Activated CD8-positive, alpha-beta T cell treated with anti-CD3 and anti-CD28 coated beads, Interleukin-2, amount 10 ng/mL, durations not matched to agents 7 days and 5 days (primary cell): ENCODE data around the gene SLC25A21. TPM values are rescaled to one million over a fixed set of nuclear protein-coding genes. Genes with fewer than 3 reads are reported as not detected.

Source experiments
- ATAC-seq: fragments of 150-1000 bp; cut with Tn5 transposase; one replicate; pipeline ENCODE4 v1.10.0; 2021; ENCODE audit warnings: moderate library complexity
- CTCF ChIA-PET: fragments of 350-600 bp; sonication (Branson Sonifier 250); formaldehyde crosslinking; loops from one replicate; lab custom pipeline; 2021; ENCODE audit warnings: antibody characterized with exemption; lab: Charles Lee
- POLR2A ChIA-PET: fragments of 350-600 bp; sonication (Branson Sonifier 250); formaldehyde crosslinking; loops from one replicate; lab custom pipeline; 2021; ENCODE audit warnings: antibody characterized with exemption; lab: Charles Lee
- DNase-seq: peaks from one replicate; pipeline ENCODE4 v3.0.0-alpha.2; 2020
- H3K27ac Mint-ChIP-seq: one replicate; pipeline ENCODE4 v1.8.0; 2021; ENCODE audit warnings: mild to moderate bottlenecking, mixed read lengths
- H3K27me3 Mint-ChIP-seq: one replicate; pipeline ENCODE4 v1.8.0; 2021; ENCODE audit warnings: low read depth, mixed read lengths
- H3K36me3 Mint-ChIP-seq: one replicate; pipeline ENCODE4 v1.8.0; 2021; ENCODE audit warnings: low read depth, mixed read lengths
- H3K4me1 Mint-ChIP-seq: one replicate; pipeline ENCODE4 v1.8.0; 2021; ENCODE audit warnings: low read depth, mixed read lengths
- H3K4me3 Mint-ChIP-seq: one replicate; pipeline ENCODE4 v1.8.0; 2021; ENCODE audit warnings: mild to moderate bottlenecking, mixed read lengths
- H3K9me3 Mint-ChIP-seq: one replicate; pipeline ENCODE4 v1.8.0; 2022; ENCODE audit warnings: mixed read lengths; ENCODE audit not compliant: insufficient read depth
- total RNA-seq, 2 experiments: library from RNA; stranded (reverse); gene quantifications; one replicate each; pipeline ENCODE4 v1.2.3, GENCODE V29; 2021

Gene SLC25A21
- total RNA-seq, 2 experiments from 2014 or later, result not detected

- Mint-ChIP-seq H3K4me3 (no peak overlapping the region), H3K9me3 (no peaks in the 10 kb centered on the region), H3K4me1 (no peaks in the 10 kb centered on the region), H3K27me3 (no peaks in the 10 kb centered on the region), H3K36me3 (no peaks in the 10 kb centered on the region), H3K27ac (no peak overlapping the region)
- DNase-seq (no peak), ATAC-seq (no peak)
- ChIA-PET POLR2A (no interaction called here), CTCF (no interaction called here)
Observed at GRCh38 chr14:37138898-37139297, 33.5 kb downstream of the SLC25A21 start.

- Mint-ChIP-seq H3K4me3 (no peak overlapping the region), H3K9me3 (no peaks in the 10 kb centered on the region), H3K27me3 (no peaks in the 10 kb centered on the region), H3K4me1 (no peaks in the 10 kb centered on the region), H3K27ac (no peak overlapping the region), H3K36me3 (no peaks in the 10 kb centered on the region)
- CTCF ChIA-PET, result no interaction called here
- DNase-seq, result no peak
- ATAC-seq, result no peak
- POLR2A ChIA-PET, result no interaction called here
Observed at GRCh38 chr14:37133284-37133913, 39.0 kb downstream of the SLC25A21 start.

- POLR2A ChIA-PET, result no interaction called here
- no peak for ATAC-seq
Observed at GRCh38 chr14:37131205-37131604, 41.2 kb downstream of the SLC25A21 start.

GRCh38 chr14:37129047-37129446, 43.4 kb downstream of the SLC25A21 start:
- Mint-ChIP-seq H3K27me3 (no peaks in the 10 kb centered on the region), H3K27ac (no peak overlapping the region), H3K9me3 (no peaks in the 10 kb centered on the region), H3K4me1 (no peaks in the 10 kb centered on the region), H3K36me3 (no peaks in the 10 kb centered on the region), H3K4me3 (no peak overlapping the region)
- no peak for DNase-seq
- ChIA-PET POLR2A (no interaction called here), CTCF (no interaction called here)
- no peak for ATAC-seq

More at GRCh38 chr14:37131205-37131604, 41.2 kb downstream of the SLC25A21 start:
- H3K27ac Mint-ChIP-seq, result no peak overlapping the region
- no peak for DNase-seq
- no peak overlapping the region for H3K4me3 Mint-ChIP-seq
- no peaks in the 10 kb centered on the region for H3K9me3 Mint-ChIP-seq
- H3K36me3 Mint-ChIP-seq, result no peaks in the 10 kb centered on the region
- H3K27me3 Mint-ChIP-seq, result no peaks in the 10 kb centered on the region
- no peaks in the 10 kb centered on the region for H3K4me1 Mint-ChIP-seq
- CTCF ChIA-PET, result no interaction called here

- Mint-ChIP-seq H3K27ac (no peak overlapping the region), H3K36me3 (no peaks in the 10 kb centered on the region), H3K27me3 (no peaks in the 10 kb centered on the region), H3K4me3 (no peak overlapping the region), H3K4me1 (no peaks in the 10 kb centered on the region), H3K9me3 (peaks cover 3% of the 10 kb centered on the region)
- ATAC-seq, result no peak
- no peak for DNase-seq
- ChIA-PET CTCF (no interaction called here), POLR2A (no interaction called here)
Observed at GRCh38 chr14:37124614-37125013, 47.8 kb downstream of the SLC25A21 start.

GRCh38 chr14:37122919-37123639, 49.3 kb downstream of the SLC25A21 start:
- Mint-ChIP-seq H3K27ac (no peak overlapping the region), H3K9me3 (peaks cover 3% of the 10 kb centered on the region), H3K36me3 (no peaks in the 10 kb centered on the region), H3K4me3 (no peak overlapping the region), H3K27me3 (no peaks in the 10 kb centered on the region), H3K4me1 (no peaks in the 10 kb centered on the region)
- ATAC-seq (no peak), DNase-seq (no peak)
- ChIA-PET POLR2A (no interaction called here), CTCF (no interaction called here)

- no peaks in the 10 kb centered on the region for H3K27me3 Mint-ChIP-seq
- H3K9me3 Mint-ChIP-seq, result peaks cover 3% of the 10 kb centered on the region
- H3K4me1 Mint-ChIP-seq, result no peaks in the 10 kb centered on the region
- ATAC-seq, result no peak
- no peaks in the 10 kb centered on the region for H3K36me3 Mint-ChIP-seq
- no peak for DNase-seq
- no peak overlapping the region for H3K27ac Mint-ChIP-seq
- CTCF ChIA-PET, result no interaction called here
- POLR2A ChIA-PET, result no interaction called here
- no peak overlapping the region for H3K4me3 Mint-ChIP-seq
Observed at GRCh38 chr14:37122288-37122687, 50.1 kb downstream of the SLC25A21 start.

GRCh38 chr14:37118673-37119366, 53.6 kb downstream of the SLC25A21 start:
- DNase-seq (no peak), ATAC-seq (no peak)
- H3K27me3 Mint-ChIP-seq, result no peaks in the 10 kb centered on the region
- peaks cover 3% of the 10 kb centered on the region for H3K9me3 Mint-ChIP-seq
- no peak overlapping the region for H3K4me3 Mint-ChIP-seq
- ChIA-PET POLR2A (no interaction called here), CTCF (no interaction called here)
- no peaks in the 10 kb centered on the region for H3K36me3 Mint-ChIP-seq
- H3K27ac Mint-ChIP-seq, result no peak overlapping the region
- H3K4me1 Mint-ChIP-seq, result no peaks in the 10 kb centered on the region

GRCh38 chr14:37116933-37117849, 55.2 kb downstream of the SLC25A21 start:
- Mint-ChIP-seq H3K9me3 (peaks cover 3% of the 10 kb centered on the region), H3K4me1 (no peaks in the 10 kb centered on the region), H3K27ac (no peak overlapping the region), H3K27me3 (no peaks in the 10 kb centered on the region), H3K36me3 (no peaks in the 10 kb centered on the region), H3K4me3 (no peak overlapping the region)
- ChIA-PET POLR2A (no interaction called here), CTCF (no interaction called here)
- ATAC-seq (no peak), DNase-seq (no peak)

GRCh38 chr14:37115406-37115805, 57.0 kb downstream of the SLC25A21 start:
- Mint-ChIP-seq H3K4me3 (no peak overlapping the region), H3K36me3 (no peaks in the 10 kb centered on the region), H3K4me1 (no peaks in the 10 kb centered on the region), H3K27me3 (no peaks in the 10 kb centered on the region), H3K9me3 (no peaks in the 10 kb centered on the region), H3K27ac (no peak overlapping the region)
- ChIA-PET CTCF (no interaction called here), POLR2A (no interaction called here)
- no peak for DNase-seq
- ATAC-seq, result no peak

GRCh38 chr14:37114559-37114958, 57.8 kb downstream of the SLC25A21 start:
- no peaks in the 10 kb centered on the region for H3K27me3 Mint-ChIP-seq
- no peak overlapping the region for H3K27ac Mint-ChIP-seq
- ChIA-PET CTCF (no interaction called here), POLR2A (no interaction called here)
- H3K4me1 Mint-ChIP-seq, result no peaks in the 10 kb centered on the region
- no peaks in the 10 kb centered on the region for H3K36me3 Mint-ChIP-seq
- peaks cover 2% of the 10 kb centered on the region for H3K9me3 Mint-ChIP-seq
- H3K4me3 Mint-ChIP-seq, result no peak overlapping the region
- DNase-seq (no peak), ATAC-seq (no peak)
